Type B pancreatic cell (in vitro differentiated cells): ENCODE data around the gene ALPK1. TPM values are rescaled to one million over a fixed set of nuclear protein-coding genes. Genes with fewer than 3 reads are reported as not detected.
"Not testable (repeated sequence)": the region's sequence is repeated elsewhere in the genome, so short reads cannot be mapped to it uniquely, and the experiment has no call there.

ENCODE experiments used
- DNase-seq: peaks from one replicate; pipeline ENCODE4 v3.0.0; 2021; ENCODE audit warnings: mixed read lengths; ENCODE audit not compliant: unreplicated experiment; ENCODE audit errors: extremely low spot score
- H3K27ac Mint-ChIP-seq: 2 replicates; pipeline ENCODE4 v1.8.0; 2021; ENCODE audit warnings: mild to moderate bottlenecking, mixed read lengths
- H3K27me3 Mint-ChIP-seq: 2 replicates; pipeline ENCODE4 v1.8.0; 2021; ENCODE audit warnings: mixed read lengths
- H3K36me3 Mint-ChIP-seq: 2 replicates; pipeline ENCODE4 v1.8.0; 2021; ENCODE audit warnings: mixed read lengths
- H3K4me1 Mint-ChIP-seq: one replicate; pipeline ENCODE4 v1.8.0; 2021; ENCODE audit warnings: mixed read lengths; ENCODE audit not compliant: unreplicated experiment
- H3K4me3 Mint-ChIP-seq: 2 replicates; pipeline ENCODE4 v1.8.0; 2021; ENCODE audit warnings: mild to moderate bottlenecking, mixed read lengths
- H3K9me3 Mint-ChIP-seq: 2 replicates; pipeline ENCODE4 v1.8.0; 2021; ENCODE audit warnings: mixed read lengths
- total RNA-seq: library from RNA; stranded (reverse); gene quantifications from 2 replicates; pipeline ENCODE4 v1.2.1, GENCODE V29; 2021; ENCODE audit warnings: low replicate concordance
- TF ChIP-seq, protein P1 (sequence below): fragments of 200-600 bp; sonication (generic); conservative IDR thresholded peaks from 2 replicates; pipeline ENCODE4 v1.5.0; 2021; ENCODE audit warnings: antibody characterized with exemption, mild to moderate bottlenecking

ALPK1 gene
- total RNA-seq, 1 donor from 2014 or later = 6.7 TPM

DNA sequence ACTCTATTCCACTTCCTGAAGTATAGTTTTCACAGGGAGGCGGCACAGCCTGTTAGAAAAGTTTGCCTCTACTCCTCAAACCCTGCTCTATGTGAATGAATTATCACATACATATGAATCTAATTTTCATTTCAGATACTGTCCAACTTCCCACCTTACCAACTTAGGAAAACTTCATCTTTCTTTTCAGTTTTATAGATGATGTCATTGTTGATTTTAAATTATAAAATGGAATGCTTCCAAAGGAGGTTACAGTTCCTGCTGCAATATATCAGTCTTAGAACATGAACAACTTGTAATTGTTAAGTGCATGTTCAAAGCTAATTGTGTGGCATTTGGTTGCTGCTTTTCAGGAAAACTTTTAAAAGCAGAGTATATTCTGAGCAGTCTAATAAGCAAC lies 126.4 kb downstream of the ALPK1 start:
- Mint-ChIP-seq H3K9me3 (no peaks in the 10 kb centered on the region), H3K36me3 (no peaks in the 10 kb centered on the region), H3K4me3 (no peak overlapping the region), H3K27ac (no peak overlapping the region), H3K4me1 (peaks cover 13% of the 10 kb centered on the region), H3K27me3 (no peaks in the 10 kb centered on the region)
- TF ChIP-seq, protein P1, sequence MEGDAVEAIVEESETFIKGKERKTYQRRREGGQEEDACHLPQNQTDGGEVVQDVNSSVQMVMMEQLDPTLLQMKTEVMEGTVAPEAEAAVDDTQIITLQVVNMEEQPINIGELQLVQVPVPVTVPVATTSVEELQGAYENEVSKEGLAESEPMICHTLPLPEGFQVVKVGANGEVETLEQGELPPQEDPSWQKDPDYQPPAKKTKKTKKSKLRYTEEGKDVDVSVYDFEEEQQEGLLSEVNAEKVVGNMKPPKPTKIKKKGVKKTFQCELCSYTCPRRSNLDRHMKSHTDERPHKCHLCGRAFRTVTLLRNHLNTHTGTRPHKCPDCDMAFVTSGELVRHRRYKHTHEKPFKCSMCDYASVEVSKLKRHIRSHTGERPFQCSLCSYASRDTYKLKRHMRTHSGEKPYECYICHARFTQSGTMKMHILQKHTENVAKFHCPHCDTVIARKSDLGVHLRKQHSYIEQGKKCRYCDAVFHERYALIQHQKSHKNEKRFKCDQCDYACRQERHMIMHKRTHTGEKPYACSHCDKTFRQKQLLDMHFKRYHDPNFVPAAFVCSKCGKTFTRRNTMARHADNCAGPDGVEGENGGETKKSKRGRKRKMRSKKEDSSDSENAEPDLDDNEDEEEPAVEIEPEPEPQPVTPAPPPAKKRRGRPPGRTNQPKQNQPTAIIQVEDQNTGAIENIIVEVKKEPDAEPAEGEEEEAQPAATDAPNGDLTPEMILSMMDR = no peak
- DNase-seq = no peak

DNA sequence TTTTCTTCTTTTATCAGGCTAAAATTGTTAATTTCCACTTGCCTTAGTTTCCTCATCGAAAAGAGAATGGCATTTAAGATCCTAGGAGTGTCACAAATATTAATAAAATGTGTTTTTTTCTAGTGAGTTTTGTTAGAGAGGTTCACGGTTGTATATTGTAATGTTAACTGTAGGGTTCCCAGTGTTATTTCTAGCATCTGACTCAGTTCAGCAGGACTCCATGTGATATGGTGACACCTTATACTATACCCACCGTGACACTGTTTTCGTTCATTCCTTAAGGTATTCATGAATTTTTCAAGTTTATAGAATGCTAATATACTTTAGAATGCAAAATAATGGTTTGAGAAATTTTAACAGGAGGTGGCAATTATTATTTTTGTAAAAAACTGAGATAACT lies 128.7 kb downstream of the ALPK1 start:
- no peak for DNase-seq
- H3K4me1 Mint-ChIP-seq = peaks cover 13% of the 10 kb centered on the region
- H3K36me3 Mint-ChIP-seq = no peaks in the 10 kb centered on the region
- no peaks in the 10 kb centered on the region for H3K27me3 Mint-ChIP-seq
- TF ChIP-seq, protein P1 = no peak
- H3K4me3 Mint-ChIP-seq = no peak overlapping the region
- H3K27ac Mint-ChIP-seq = no peak overlapping the region
- no peaks in the 10 kb centered on the region for H3K9me3 Mint-ChIP-seq

DNA sequence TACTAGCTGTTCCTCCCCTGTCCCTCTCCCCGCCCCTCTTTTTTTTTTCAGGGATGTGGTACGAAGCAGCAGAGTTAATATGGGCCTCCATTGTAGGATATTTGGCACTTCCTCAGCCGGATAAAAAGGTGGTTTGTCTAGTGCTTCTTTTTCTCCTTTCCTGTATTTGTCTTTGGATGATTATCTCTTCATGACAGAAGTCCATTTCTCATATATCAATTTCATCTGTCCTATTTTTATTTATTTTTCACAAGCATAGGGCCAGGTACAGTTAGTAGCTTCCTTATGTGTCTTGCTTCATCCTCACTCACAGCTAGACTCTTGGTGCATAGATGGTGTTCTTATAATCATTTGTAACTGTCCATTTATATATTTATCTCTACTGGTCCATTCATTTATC lies 129.2 kb downstream of the ALPK1 start:
- Mint-ChIP-seq H3K4me3 (no peak overlapping the region), H3K4me1 (peaks cover 13% of the 10 kb centered on the region), H3K36me3 (no peaks in the 10 kb centered on the region), H3K27me3 (no peaks in the 10 kb centered on the region), H3K27ac (no peak overlapping the region), H3K9me3 (no peaks in the 10 kb centered on the region)
- DNase-seq = no peak
- TF ChIP-seq, protein P1 = no peak

DNA sequence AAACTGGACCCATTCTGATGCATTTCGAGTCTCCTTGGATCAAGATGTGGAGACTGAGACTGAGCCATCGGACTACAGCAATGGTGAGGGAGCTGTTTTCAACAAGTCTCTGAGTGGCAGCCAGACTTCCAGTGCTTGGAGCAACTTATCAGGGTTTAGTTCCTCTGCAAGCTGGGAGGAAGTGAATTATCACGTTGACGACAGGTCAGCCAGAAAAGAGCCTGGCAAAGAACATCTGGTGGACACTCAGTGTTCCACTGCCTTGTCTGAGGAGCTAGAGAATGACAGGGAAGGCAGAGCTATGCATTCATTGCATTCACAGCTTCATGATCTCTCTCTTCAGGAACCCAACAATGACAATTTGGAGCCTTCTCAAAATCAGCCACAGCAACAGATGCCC lies 134.0 kb downstream of the ALPK1 start:
- Mint-ChIP-seq H3K36me3 (no peaks in the 10 kb centered on the region), H3K4me1 (no peaks in the 10 kb centered on the region), H3K27me3 (no peaks in the 10 kb centered on the region), H3K9me3 (no peaks in the 10 kb centered on the region), H3K27ac (no peak overlapping the region), H3K4me3 (no peak overlapping the region)
- DNase-seq = no peak
- TF ChIP-seq, protein P1 = no peak

DNA sequence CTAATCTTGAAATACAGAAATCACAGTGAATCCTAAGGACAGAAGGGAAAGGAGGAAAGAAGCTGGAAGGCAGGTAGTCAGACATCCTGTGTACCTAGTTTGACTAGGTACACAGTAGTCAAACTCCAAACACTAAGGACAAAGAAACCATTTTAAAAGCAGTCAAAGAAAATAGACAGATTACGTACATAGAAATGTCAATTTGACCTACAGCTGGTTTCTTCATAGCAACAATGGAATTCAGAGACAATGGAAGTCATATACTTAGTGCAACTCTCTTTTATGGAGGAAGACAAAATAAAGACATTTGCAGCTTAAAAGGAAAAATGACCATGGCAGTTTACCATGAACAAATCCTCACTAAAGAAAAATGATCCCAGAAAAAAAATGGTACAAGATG lies 139.8 kb downstream of the ALPK1 start:
- H3K4me1 Mint-ChIP-seq = no peaks in the 10 kb centered on the region
- DNase-seq = no peak
- no peak overlapping the region for H3K27ac Mint-ChIP-seq
- H3K36me3 Mint-ChIP-seq = peaks cover 9% of the 10 kb centered on the region
- H3K9me3 Mint-ChIP-seq = no peaks in the 10 kb centered on the region
- TF ChIP-seq, protein P1 = no peak
- no peak overlapping the region for H3K4me3 Mint-ChIP-seq
- H3K27me3 Mint-ChIP-seq = no peaks in the 10 kb centered on the region

DNA sequence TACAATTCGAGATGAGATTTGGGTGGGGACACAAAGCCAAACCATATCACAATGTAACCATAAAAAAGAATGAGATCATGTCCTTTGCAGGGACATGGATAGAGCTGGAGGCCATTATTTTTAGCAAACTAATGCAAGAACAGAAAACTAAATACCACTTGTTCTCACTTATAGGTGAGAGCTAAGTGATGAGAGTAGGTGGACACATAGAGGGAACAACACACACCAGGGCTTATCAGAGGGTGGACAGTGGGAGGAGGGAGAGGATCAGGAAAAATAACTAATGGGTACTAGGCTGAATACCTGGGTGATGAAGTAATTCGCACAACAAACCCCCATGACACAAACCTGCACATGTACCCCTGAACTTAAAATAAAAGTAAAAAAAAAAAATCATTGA lies 145.1 kb downstream of the ALPK1 start:
- not testable (repeated sequence) for H3K27ac Mint-ChIP-seq, H3K4me1 Mint-ChIP-seq, H3K27me3 Mint-ChIP-seq, H3K4me3 Mint-ChIP-seq, DNase-seq, H3K9me3 Mint-ChIP-seq
- H3K36me3 Mint-ChIP-seq = peaks cover 12% of the 10 kb centered on the region
